ENCODE measurements around the gene SRP19.
"Not testable (repeated sequence)": the region's sequence is repeated elsewhere in the genome, so short reads cannot be mapped to it uniquely, and the experiment has no call there.

DNA sequence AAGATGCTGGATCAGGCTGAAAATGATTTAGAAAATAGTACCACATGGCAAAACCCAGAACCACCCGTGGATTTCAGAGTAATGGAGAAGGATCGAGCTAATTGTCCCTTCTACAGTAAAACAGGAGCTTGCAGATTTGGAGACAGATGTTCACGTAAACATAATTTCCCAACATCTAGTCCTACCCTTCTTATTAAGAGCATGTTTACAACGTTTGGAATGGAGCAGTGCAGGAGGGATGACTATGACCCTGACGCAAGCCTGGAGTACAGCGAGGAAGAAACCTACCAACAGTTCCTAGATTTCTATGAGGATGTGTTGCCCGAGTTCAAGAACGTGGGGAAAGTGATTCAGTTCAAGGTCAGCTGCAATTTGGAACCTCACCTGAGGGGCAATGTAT is 31.0 kb downstream of the SRP19 start:
- TF ChIP-seq EZH2phosphoT487 (IDR thresholded peaks at IDR 0.05; ENCODE audit: borderline replicate concordance, low read depth, low read length); CTCF (conservative IDR thresholded peaks at IDR 0.05; ENCODE audit: low read length): not testable (repeated sequence)
